ENCODE data around the gene TENM4. TPM values are rescaled to one million over a fixed set of nuclear protein-coding genes. Genes with fewer than 3 reads are reported as not detected.

Gene TENM4
- total and polyA plus RNA-seq, 10 of the 15 experiments (the other 5 are each of a cell fraction or from before 2014, with no cell fraction given): 0.03 to 0.12 (median 0.06) TPM; not detected in 7

- no peaks in the 10 kb centered on the region for H3K79me2 ChIP-seq (ENCODE audit: control insufficient read depth, insufficient read depth, low read length)
- no peaks in the 10 kb centered on the region for H3K4me1 ChIP-seq (ENCODE audit: control insufficient read depth, insufficient read depth, low read length)
- intact Hi-C loops (cut with micrococcal nuclease; ENCODE audit: unreplicated experiment) (no loop called here), in situ Hi-C loops (cut with MboI) (no loop called here)
- H3K4me3 ChIP-seq: no peak overlapping the region
- H3K36me3 ChIP-seq (ENCODE audit: control insufficient read depth in 2 of 2, insufficient read depth in 2 of 2, low read length in 1 of 2): no peaks in the 10 kb centered on the region
- TF ChIP-seq ZNF217 (IDR thresholded peaks at IDR 0.05): no peak
- TF ChIP-seq MTA2 (IDR thresholded peaks at IDR 0.05; ENCODE audit: low read depth): no peak
- no peak for TF ChIP-seq MXI1 (IDR thresholded peaks at IDR 0.05; ENCODE audit: low read depth, low read length)
- CTCF ChIA-PET: interaction anchor here (0.7 to 3.8 kb wide), 3 partner anchors 9 to 285 kb away, joined by 4 to 18 read pairs (median 4); no protein-coding TSS in a partner anchor
- no peak overlapping the region for H3K4me2 ChIP-seq (ENCODE audit: control insufficient read depth, insufficient read depth)
- no TSS peak for BruUV-seq (replicated peaks)
- POLR2A ChIA-PET: no interaction called here
- no peak overlapping the region for H3K9ac ChIP-seq (ENCODE audit: control insufficient read depth, insufficient read depth, low read length)
- SMC1A ChIA-PET (ENCODE audit: uncharacterized antibody, unreplicated experiment): interaction anchor here (1.2 to 1.4 kb wide), 2 partner anchors 12 to 17 kb away, joined by 3 to 7 read pairs; no protein-coding TSS in a partner anchor
- 39% methylated on average over 7 of the region's 7 CpGs for WGBS (ENCODE audit: insufficient coverage, insufficient replicate concordance, low lambda C conversion rate, missing lambda C conversion rate)
- DNase-seq (ENCODE audit: low read depth, low spot score) (no peak), FAIRE-seq (no peak), ATAC-seq (no peak)
- H2AFZ ChIP-seq (ENCODE audit: control insufficient read depth, low read depth, low read length): no peak overlapping the region
- H4K20me1 ChIP-seq (ENCODE audit: control insufficient read depth, insufficient read depth): no peaks in the 10 kb centered on the region
- H3K27me3 ChIP-seq (replicated peaks in 1 of 2; ENCODE audit: control insufficient read depth in 2 of 2, insufficient read depth in 2 of 2, low read length in 1 of 2): no peaks in the 10 kb centered on the region; a peak in 1 of 4 replicates
- RAD21 ChIA-PET (ENCODE audit: unreplicated experiment): no interaction called here
- H3K27ac ChIP-seq (ENCODE audit: control insufficient read depth, insufficient read depth): no peak overlapping the region
- H3K9me3 ChIP-seq (replicated peaks; ENCODE audit: control insufficient read depth, insufficient read depth, low read length): no peaks in the 10 kb centered on the region
Measured at GRCh38 chr11:79082907-79083306, 357.9 kb downstream of the TENM4 start.

DNA sequence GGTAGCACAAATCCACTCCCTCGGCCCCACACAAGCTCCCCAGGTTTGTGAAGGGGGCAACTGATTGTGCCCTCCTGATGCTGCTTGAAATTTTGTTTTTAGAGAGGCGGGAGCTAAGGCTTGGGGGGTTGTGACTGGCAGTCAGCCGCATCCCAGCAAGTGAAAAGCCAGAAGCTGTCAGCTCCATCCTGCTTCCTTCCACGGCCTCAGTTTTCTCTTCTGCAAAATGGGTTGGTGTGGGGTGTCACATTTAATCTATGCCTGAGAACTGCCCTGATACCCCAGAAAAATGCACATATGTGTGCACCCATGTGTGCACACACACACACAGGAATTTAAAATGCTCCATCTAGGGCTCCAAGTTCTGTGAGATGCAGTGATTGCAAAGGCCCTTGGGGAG lies 358.6 kb downstream of the TENM4 start:
- Histone ChIP-seq H3K4me1 (ENCODE audit: control insufficient read depth, insufficient read depth, low read length) (no peaks in the 10 kb centered on the region), H2AFZ (ENCODE audit: control insufficient read depth, low read depth, low read length) (no peak overlapping the region), H3K27me3 (replicated peaks in 1 of 2; ENCODE audit: control insufficient read depth in 2 of 2, insufficient read depth in 2 of 2, low read length in 1 of 2) (no peaks in the 10 kb centered on the region; a peak in 1 of 4 replicates), H3K36me3 (ENCODE audit: control insufficient read depth in 2 of 2, insufficient read depth in 2 of 2, low read length in 1 of 2) (no peaks in the 10 kb centered on the region), H3K9ac (ENCODE audit: control insufficient read depth, insufficient read depth, low read length) (no peak overlapping the region), H3K4me3 (no peak overlapping the region), H3K4me2 (ENCODE audit: control insufficient read depth, insufficient read depth) (no peak overlapping the region), H3K9me3 (replicated peaks; ENCODE audit: control insufficient read depth, insufficient read depth, low read length) (no peaks in the 10 kb centered on the region), H3K79me2 (ENCODE audit: control insufficient read depth, insufficient read depth, low read length) (no peaks in the 10 kb centered on the region), H4K20me1 (ENCODE audit: control insufficient read depth, insufficient read depth) (no peaks in the 10 kb centered on the region), H3K27ac (ENCODE audit: control insufficient read depth, insufficient read depth) (no peak overlapping the region)
- SMC1A ChIA-PET (ENCODE audit: uncharacterized antibody, unreplicated experiment): interaction anchor here (0.9 to 1.4 kb wide), 4 partner anchors 9 to 47 kb away, joined by 3 to 7 read pairs (median 4); no protein-coding TSS in a partner anchor
- intact Hi-C loops (cut with micrococcal nuclease; ENCODE audit: unreplicated experiment): no loop called here
- TF ChIP-seq, protein P1, sequence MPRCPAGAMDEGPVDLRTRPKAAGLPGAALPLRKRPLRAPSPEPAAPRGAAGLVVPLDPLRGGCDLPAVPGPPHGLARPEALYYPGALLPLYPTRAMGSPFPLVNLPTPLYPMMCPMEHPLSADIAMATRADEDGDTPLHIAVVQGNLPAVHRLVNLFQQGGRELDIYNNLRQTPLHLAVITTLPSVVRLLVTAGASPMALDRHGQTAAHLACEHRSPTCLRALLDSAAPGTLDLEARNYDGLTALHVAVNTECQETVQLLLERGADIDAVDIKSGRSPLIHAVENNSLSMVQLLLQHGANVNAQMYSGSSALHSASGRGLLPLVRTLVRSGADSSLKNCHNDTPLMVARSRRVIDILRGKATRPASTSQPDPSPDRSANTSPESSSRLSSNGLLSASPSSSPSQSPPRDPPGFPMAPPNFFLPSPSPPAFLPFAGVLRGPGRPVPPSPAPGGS (IDR thresholded peaks at IDR 0.05; ENCODE audit: borderline replicate concordance, insufficient read depth, low read depth, low read length, poor library complexity, severe bottlenecking): no peak
- TF ChIP-seq NFIC (IDR thresholded peaks at IDR 0.05; ENCODE audit: low read depth, low read length): no peak
- TF ChIP-seq KDM1A (IDR thresholded peaks at IDR 0.05; ENCODE audit: borderline replicate concordance): no peak
- no peak for TF ChIP-seq RUNX3 (IDR thresholded peaks at IDR 0.05; ENCODE audit: low read length)
- no peak for TF ChIP-seq SMAD5 (IDR thresholded peaks at IDR 0.05; ENCODE audit: low read depth)
- no peak for TF ChIP-seq CHD4 (IDR thresholded peaks at IDR 0.05)
- no peak for TF ChIP-seq SIN3A (IDR thresholded peaks at IDR 0.05; ENCODE audit: low read depth, low read length)
- no peak for TF ChIP-seq SREBF1 (IDR thresholded peaks at IDR 0.05; ENCODE audit: low read length)
- TF ChIP-seq PKNOX1 (IDR thresholded peaks at IDR 0.05): no peak
- TF ChIP-seq FOXM1 (IDR thresholded peaks at IDR 0.05; ENCODE audit: low read depth, low read length): no peak
- no TSS peak for BruUV-seq (replicated peaks)
- 25% methylated on average over 4 of the region's 4 CpGs for WGBS (ENCODE audit: insufficient coverage, insufficient replicate concordance, low lambda C conversion rate, missing lambda C conversion rate)
- RAD21 ChIA-PET (ENCODE audit: unreplicated experiment): no interaction called here
- no peak for DNase-seq (ENCODE audit: low read depth, low spot score)
- CTCF ChIA-PET: interaction anchor here (0.7 to 3.8 kb wide), 2 partner anchors 17 to 284 kb away, joined by 4 to 18 read pairs; no protein-coding TSS in a partner anchor
- POLR2A ChIA-PET: interaction anchor here (0.7 kb wide), 1 partner anchor 19 kb away, joined by 3 read pairs; no protein-coding TSS in a partner anchor
- in situ Hi-C loops (cut with MboI): no loop called here
- no peak for ATAC-seq
- no peak for FAIRE-seq
